Stimulated activated naive CD8-positive, alpha-beta T cell treated with anti-CD3 and anti-CD28 coated beads, Interleukin-15, Interleukin-2, amounts not matched to agents 100 U/mL and 50 U/mL, for 24 hours (primary cell): ENCODE results near the gene CFAP92.
"Not testable (repeated sequence)": the region's sequence is repeated elsewhere in the genome, so short reads cannot be mapped to it uniquely, and the experiment has no call there.

Experiments used
- ATAC-seq: fragments of 150-1000 bp; cut with Tn5 transposase; one replicate; pipeline ENCODE4 v1.10.0; 2021
- DNase-seq: peaks from one replicate; pipeline ENCODE4 v3.0.0; 2021

CFAP92 gene

GRCh38 chr3:128902426-128902825 lies 91.5 kb downstream of the CFAP92 start:
- ATAC-seq = no peak
- no peak for DNase-seq

- DNase-seq (no peak), ATAC-seq (no peak)
Observed at GRCh38 chr3:128895843-128896697, 97.8 kb downstream of the CFAP92 start.

- no peak for DNase-seq
- ATAC-seq = peak; percentile 28
Observed at GRCh38 chr3:128889139-128889894, 104.6 kb downstream of the CFAP92 start.

GRCh38 chr3:128884992-128885391 lies 108.9 kb downstream of the CFAP92 start:
- ATAC-seq = no peak
- DNase-seq = no peak

GRCh38 chr3:128882719-128883118 lies 111.2 kb downstream of the CFAP92 start:
- ATAC-seq (no peak), DNase-seq (no peak)

GRCh38 chr3:128881576-128881975 lies 112.3 kb downstream of the CFAP92 start:
- DNase-seq = no peak
- ATAC-seq = no peak

GRCh38 chr3:128880455-128880854 lies 113.4 kb downstream of the CFAP92 start:
- not testable (repeated sequence) for ATAC-seq, DNase-seq

- DNase-seq = no peak
- ATAC-seq = no peak
Observed at GRCh38 chr3:128879991-128880390, 113.9 kb downstream of the CFAP92 start.

GRCh38 chr3:128879125-128879969 lies 114.5 kb downstream of the CFAP92 start, which contains the start of gene ACAD9:
TSS of gene ACAD9 (plus strand) at chr3:128879620. CDS start at chr3:128879692, 72 bp downstream.
- peak; percentile 99 for DNase-seq
- ATAC-seq = peak; percentile 95

GRCh38 chr3:128878556-128879124 lies 115.2 kb downstream of the CFAP92 start:
- DNase-seq (peak; percentile 20), ATAC-seq (peak; percentile 32)

- ATAC-seq = no peak
- DNase-seq = no peak
Observed at GRCh38 chr3:128878011-128878457, 115.8 kb downstream of the CFAP92 start.

GRCh38 chr3:128875556-128876120 lies 118.2 kb downstream of the CFAP92 start:
- ATAC-seq = peak; percentile 64
- peak; percentile 72 for DNase-seq

- no peak for ATAC-seq
- no peak for DNase-seq
Observed at GRCh38 chr3:128874481-128875180, 119.2 kb downstream of the CFAP92 start.

- ATAC-seq = no peak
Observed at GRCh38 chr3:128873244-128874022, 120.4 kb downstream of the CFAP92 start.

GRCh38 chr3:128872744-128873143 lies 121.1 kb downstream of the CFAP92 start:
- no peak for ATAC-seq

More at GRCh38 chr3:128873244-128874022, 120.4 kb downstream of the CFAP92 start:
- no peak for DNase-seq

GRCh38 chr3:128872282-128872681 lies 121.6 kb downstream of the CFAP92 start:
- DNase-seq (no peak), ATAC-seq (no peak)

More at GRCh38 chr3:128872744-128873143, 121.1 kb downstream of the CFAP92 start:
- no peak for DNase-seq

GRCh38 chr3:128870347-128870746 lies 123.5 kb downstream of the CFAP92 start:
- DNase-seq (no peak), ATAC-seq (no peak)

GRCh38 chr3:128867200-128868125 lies 126.4 kb downstream of the CFAP92 start:
- DNase-seq (no peak), ATAC-seq (no peak)
